Pons (tissue), 1 donor: Measurements from ENCODE around the gene CDC45.

Experiments
- DNase-seq: peaks from one replicate; pipeline ENCODE4 v3.0.0-alpha.2; 2016; ENCODE audit warnings: low spot score

Gene CDC45

GRCh38 chr22:19495562-19496323, 16.0 kb downstream of the CDC45 start:
- no peak for DNase-seq

- DNase-seq: no peak
Observed at GRCh38 chr22:19496324-19496630, 16.6 kb downstream of the CDC45 start.

- no peak for DNase-seq
Observed at GRCh38 chr22:19497245-19497644, 17.5 kb downstream of the CDC45 start.

GRCh38 chr22:19498154-19498865, 18.6 kb downstream of the CDC45 start:
- no peak for DNase-seq

- DNase-seq: no peak
Observed at GRCh38 chr22:19498866-19499190, 19.1 kb downstream of the CDC45 start.

- DNase-seq: no peak
Observed at GRCh38 chr22:19499236-19499879, 19.6 kb downstream of the CDC45 start.

GRCh38 chr22:19499880-19500242, 20.1 kb downstream of the CDC45 start:
- no peak for DNase-seq

- DNase-seq: no peak
Observed at GRCh38 chr22:19501897-19502447, 22.3 kb downstream of the CDC45 start.

- DNase-seq: no peak
Observed at GRCh38 chr22:19503367-19503766, 23.6 kb downstream of the CDC45 start.

GRCh38 chr22:19503869-19504268, 24.1 kb downstream of the CDC45 start:
- DNase-seq: no peak

GRCh38 chr22:19504900-19505734, 25.4 kb downstream of the CDC45 start:
- DNase-seq: no peak

- no peak for DNase-seq
Observed at GRCh38 chr22:19505735-19506126, 26.0 kb downstream of the CDC45 start.

GRCh38 chr22:19506212-19506611, 26.5 kb downstream of the CDC45 start:
- DNase-seq: no peak

- no peak for DNase-seq
Observed at GRCh38 chr22:19507534-19507861, 27.8 kb downstream of the CDC45 start.

- DNase-seq: no peak
Observed at GRCh38 chr22:19508024-19508776, 28.5 kb downstream of the CDC45 start.

- DNase-seq: no peak
Observed at GRCh38 chr22:19509191-19509590, 29.5 kb downstream of the CDC45 start.

GRCh38 chr22:19509923-19510322, 30.2 kb downstream of the CDC45 start:
- DNase-seq: no peak

GRCh38 chr22:19510919-19511341, 31.2 kb downstream of the CDC45 start:
- DNase-seq: no peak

- DNase-seq: no peak
Observed at GRCh38 chr22:19513823-19514222, 34.1 kb downstream of the CDC45 start.

GRCh38 chr22:19514831-19515565, 35.3 kb downstream of the CDC45 start:
- no peak for DNase-seq
